ENCODE data around the gene ARSB. TPM values are rescaled to one million over a fixed set of nuclear protein-coding genes. Genes with fewer than 3 reads are reported as not detected.
A peak's percentile ranks its signal among the peaks of the same experiment; 100 is the strongest.
"Not testable (repeated sequence)": the region's sequence is repeated elsewhere in the genome, so short reads cannot be mapped to it uniquely, and the experiment has no call there.

Gene ARSB
- total RNA-seq, 4 donors from 2014 or later: 4.2 to 10.7 (median 7.3) TPM

DNA sequence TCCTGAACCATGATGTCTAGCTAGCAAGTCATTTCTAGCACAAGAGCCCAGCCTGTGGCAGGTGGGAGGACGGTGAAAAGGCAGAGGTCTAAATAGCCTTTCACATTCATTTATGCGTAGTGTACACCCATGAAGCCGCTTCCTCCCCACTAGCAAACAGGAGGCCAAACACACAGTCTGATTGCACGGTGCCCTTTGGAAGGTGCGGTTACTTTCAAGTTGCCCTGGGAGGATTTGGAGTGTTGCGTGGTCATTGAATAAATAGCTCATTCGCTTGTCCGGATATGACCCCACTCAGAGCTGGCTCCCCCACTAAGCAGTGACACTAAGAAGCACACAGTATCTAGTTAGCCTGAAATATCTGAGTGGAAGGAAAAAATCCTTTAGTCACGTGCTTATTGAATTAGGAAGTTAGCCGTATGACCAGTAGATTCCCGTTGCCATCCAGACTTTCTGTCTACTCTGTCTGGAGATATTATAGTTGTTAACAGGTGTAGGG is 664 bp upstream of the ARSB start:
- Histone ChIP-seq H3K27me3 (no peaks in the 10 kb centered on the region), H3K4me3 (peak overlapping the region; percentile 75 to 97 (median 88)), H3K27ac (peak overlapping the region; percentile 94 to 99 (median 96)), H3K4me1 (peaks cover 0 to 7% (median 0%) of the 10 kb centered on the region in 4 donors), H3K9me3 (no peaks in the 10 kb centered on the region), H3K36me3 (no peaks in the 10 kb centered on the region)
- DNase-seq: peak in 2 of 3 donors; percentile 66 to 72
- TF ChIP-seq, protein P1, sequence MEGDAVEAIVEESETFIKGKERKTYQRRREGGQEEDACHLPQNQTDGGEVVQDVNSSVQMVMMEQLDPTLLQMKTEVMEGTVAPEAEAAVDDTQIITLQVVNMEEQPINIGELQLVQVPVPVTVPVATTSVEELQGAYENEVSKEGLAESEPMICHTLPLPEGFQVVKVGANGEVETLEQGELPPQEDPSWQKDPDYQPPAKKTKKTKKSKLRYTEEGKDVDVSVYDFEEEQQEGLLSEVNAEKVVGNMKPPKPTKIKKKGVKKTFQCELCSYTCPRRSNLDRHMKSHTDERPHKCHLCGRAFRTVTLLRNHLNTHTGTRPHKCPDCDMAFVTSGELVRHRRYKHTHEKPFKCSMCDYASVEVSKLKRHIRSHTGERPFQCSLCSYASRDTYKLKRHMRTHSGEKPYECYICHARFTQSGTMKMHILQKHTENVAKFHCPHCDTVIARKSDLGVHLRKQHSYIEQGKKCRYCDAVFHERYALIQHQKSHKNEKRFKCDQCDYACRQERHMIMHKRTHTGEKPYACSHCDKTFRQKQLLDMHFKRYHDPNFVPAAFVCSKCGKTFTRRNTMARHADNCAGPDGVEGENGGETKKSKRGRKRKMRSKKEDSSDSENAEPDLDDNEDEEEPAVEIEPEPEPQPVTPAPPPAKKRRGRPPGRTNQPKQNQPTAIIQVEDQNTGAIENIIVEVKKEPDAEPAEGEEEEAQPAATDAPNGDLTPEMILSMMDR (IDR thresholded peaks at IDR 0.05): no peak
- TF ChIP-seq POLR2A (IDR thresholded peaks at IDR 0.05): no peak

DNA sequence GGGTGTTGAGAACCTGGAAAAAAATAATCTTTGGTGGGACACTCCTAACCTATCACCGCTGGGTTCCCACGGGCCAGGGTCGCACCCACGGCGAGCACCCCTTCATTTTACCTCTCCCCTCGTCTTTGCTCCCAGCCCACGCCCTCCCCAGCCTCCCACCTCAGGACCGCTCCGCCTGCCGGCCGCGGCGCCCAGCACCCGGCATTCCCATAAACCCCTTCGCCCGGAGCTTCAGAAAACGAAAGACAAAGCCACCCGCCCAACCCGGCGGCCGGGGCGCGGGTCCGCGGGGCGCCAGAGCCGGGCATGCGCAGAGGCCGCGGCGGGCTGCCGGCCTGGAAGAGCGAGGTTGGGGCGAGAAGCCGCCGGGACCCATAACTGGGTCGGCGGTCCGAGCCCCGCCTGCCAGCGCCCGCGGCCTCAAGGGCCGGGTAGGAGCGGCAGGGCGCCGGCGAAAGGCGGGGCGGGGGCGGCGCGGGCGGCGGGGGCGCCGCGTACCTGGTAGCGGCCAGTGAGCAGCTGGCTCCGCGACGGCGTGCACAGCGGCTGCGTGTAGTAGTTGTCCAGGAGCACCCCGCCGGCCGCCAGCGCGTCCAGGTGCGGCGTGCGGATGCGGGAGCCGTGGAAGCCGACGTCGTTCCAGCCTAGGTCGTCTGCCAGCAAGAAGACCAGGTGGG is 533 bp downstream of the ARSB start:
- no peaks in the 10 kb centered on the region for H3K27me3 ChIP-seq
- H3K36me3 ChIP-seq: no peaks in the 10 kb centered on the region
- peak; percentile 4 to 51 for TF ChIP-seq POLR2A (IDR thresholded peaks at IDR 0.05)
- TF ChIP-seq, protein P1 (IDR thresholded peaks at IDR 0.05): peak in 4 of 6 experiments; percentile 38 to 60 (median 52)
- H3K4me3 ChIP-seq: peak overlapping the region; percentile 75 to 97 (median 88)
- peak; percentile 86 to 94 (median 90) for DNase-seq
- peak overlapping the region; percentile 94 to 99 (median 96) for H3K27ac ChIP-seq
- H3K9me3 ChIP-seq: no peaks in the 10 kb centered on the region
- peaks cover 0 to 13% (median 0%) of the 10 kb centered on the region in 4 donors for H3K4me1 ChIP-seq

DNA sequence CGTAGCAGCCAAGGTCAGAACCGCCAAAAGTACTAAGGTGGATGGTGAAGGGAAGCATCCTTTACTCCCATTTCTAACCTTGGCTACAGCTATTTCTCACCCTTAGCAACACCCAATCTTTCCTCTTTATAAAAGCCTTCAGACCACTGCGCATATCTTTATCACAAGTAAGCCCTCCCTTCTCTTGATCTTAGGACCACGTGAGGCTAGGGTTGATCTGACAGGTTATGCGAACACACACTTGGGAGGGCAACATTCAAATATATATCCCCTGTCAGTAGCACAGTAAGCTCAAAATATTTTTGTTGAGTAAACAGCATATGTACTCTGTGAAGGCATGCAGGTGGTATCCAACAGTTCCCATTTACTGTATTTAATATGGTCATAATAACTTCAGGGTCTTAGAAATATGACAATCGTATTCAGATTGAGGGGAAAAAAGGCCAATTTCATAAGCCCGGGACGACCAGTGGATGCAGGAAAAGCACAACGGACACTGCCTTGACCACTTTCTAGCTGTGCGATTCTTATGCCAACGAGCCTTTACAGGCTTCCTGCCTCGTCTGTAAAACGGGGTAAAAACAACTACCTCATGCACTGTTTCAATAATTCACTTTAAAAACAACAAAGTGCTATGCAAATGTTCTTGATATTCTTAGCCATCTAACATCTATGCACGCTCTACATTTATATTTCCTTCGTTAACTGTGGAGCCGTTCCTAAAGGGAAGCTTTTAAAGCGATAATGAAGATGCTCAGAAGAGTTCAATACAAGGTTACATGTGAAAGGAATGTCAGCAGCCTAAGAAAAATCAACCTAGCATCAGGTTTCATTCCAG is 1.3 kb downstream of the ARSB start:
- no peaks in the 10 kb centered on the region for H3K27me3 ChIP-seq
- no peaks in the 10 kb centered on the region for H3K36me3 ChIP-seq
- TF ChIP-seq, protein P1 (IDR thresholded peaks at IDR 0.05): no peak
- TF ChIP-seq POLR2A (IDR thresholded peaks at IDR 0.05): no peak
- H3K4me3 ChIP-seq: peak overlapping the region; percentile 75 to 97 (median 88)
- no peak for DNase-seq
- H3K27ac ChIP-seq: peak overlapping the region; percentile 94 to 99 (median 96)
- peaks cover 0 to 13% (median 0%) of the 10 kb centered on the region in 4 donors for H3K4me1 ChIP-seq
- no peaks in the 10 kb centered on the region for H3K9me3 ChIP-seq

DNA sequence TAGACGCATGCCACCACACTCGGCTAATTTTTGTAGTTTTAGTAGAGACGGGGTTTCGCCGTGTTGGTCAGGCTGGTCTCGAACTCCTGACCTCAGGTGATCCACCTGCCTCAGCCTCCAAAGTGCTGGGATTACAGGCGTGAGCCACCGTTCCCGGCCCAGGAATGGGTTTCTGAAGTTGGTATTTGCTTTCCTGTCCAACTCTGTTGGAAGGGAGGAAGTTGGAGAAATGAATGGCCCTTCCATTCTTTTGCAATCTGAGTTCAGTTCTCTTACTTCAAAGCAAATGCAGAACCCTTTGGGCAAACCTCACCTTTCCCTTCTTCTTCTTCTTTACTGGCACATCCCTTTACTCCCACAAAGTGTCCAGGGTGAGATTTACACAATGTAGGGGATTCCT is 1.9 kb downstream of the ARSB start:
- H3K4me3 ChIP-seq: not testable (repeated sequence)
- peaks cover 0 to 13% (median 0%) of the 10 kb centered on the region in 4 donors for H3K4me1 ChIP-seq

DNA sequence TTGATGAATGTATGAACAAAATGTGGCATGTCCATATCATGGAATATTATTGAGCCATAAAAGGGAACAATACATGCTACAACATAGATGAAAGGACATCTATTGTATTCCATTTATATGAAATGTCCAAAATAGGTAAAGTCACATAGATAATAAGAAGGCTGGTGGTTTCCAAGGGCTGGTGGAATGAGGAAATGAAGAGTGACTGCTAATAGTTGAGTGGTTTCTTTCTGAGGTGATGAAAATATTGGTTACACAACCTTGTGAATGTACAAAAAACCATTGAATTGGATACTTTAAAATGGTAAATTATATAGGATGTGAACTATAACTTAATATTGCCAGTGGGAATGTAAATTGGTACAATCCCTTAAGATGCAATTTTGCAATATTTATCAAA is 5.2 kb downstream of the ARSB start:
- Histone ChIP-seq H3K9me3 (no peaks in the 10 kb centered on the region), H3K36me3 (no peaks in the 10 kb centered on the region), H3K27ac (no peak overlapping the region), H3K4me1 (peaks cover 0 to 6% (median 0%) of the 10 kb centered on the region in 4 donors), H3K4me3 (no peak overlapping the region), H3K27me3 (no peaks in the 10 kb centered on the region)
- DNase-seq: no peak
- no peak for TF ChIP-seq POLR2A (IDR thresholded peaks at IDR 0.05)
- TF ChIP-seq, protein P1 (IDR thresholded peaks at IDR 0.05): no peak

More for the DNA sequence above, 1.9 kb downstream of the ARSB start:
- H3K27me3 ChIP-seq, H3K9me3 ChIP-seq, DNase-seq, H3K36me3 ChIP-seq: not testable (repeated sequence)
- H3K27ac ChIP-seq: peak overlapping the region in 3 of 4 donors; percentile 95 to 99 (median 98)
